IMR-90 (cell line): ENCODE data around the gene NKAIN2.

Source experiments
- BHLHE40 ChIP-seq: fragments of 150-350 bp; IDR thresholded peaks from 2 replicates; pipeline ENCODE4 v1.6.1; 2016; ENCODE audit warnings: mild to moderate bottlenecking, low read depth, low read length
- CEBPB ChIP-seq: IDR thresholded peaks from 2 replicates; pipeline ENCODE4 v1.6.1; 2012; ENCODE audit warnings: low read depth, low read length, improper control_type of control experiment
- CHD1 ChIP-seq: IDR thresholded peaks from 2 replicates; pipeline ENCODE4 v1.6.1; 2012; ENCODE audit warnings: low read depth, low read length, improper control_type of control experiment
- CTCF ChIP-seq: conservative IDR thresholded peaks from 2 replicates; pipeline ENCODE4 v1.5.1; 2012; ENCODE audit warnings: mild to moderate bottlenecking, low read depth, low read length, improper control_type of control experiment
- ELK1 ChIP-seq: fragments of 150-350 bp; IDR thresholded peaks from 2 replicates; pipeline ENCODE4 v1.6.1; 2016; ENCODE audit warnings: low read depth, mild to moderate bottlenecking, low read length, moderate library complexity, borderline replicate concordance
- MAFK ChIP-seq: IDR thresholded peaks from 2 replicates; pipeline ENCODE4 v1.6.1; 2012; ENCODE audit warnings: low read depth, low read length, improper control_type of control experiment
- MAZ ChIP-seq: IDR thresholded peaks from 2 replicates; pipeline ENCODE4 v1.6.1; 2012; ENCODE audit warnings: low read depth, mild to moderate bottlenecking, low read length, improper control_type of control experiment, moderate library complexity, borderline replicate concordance
- NFE2L2 ChIP-seq: fragments of 150-350 bp; IDR thresholded peaks from 2 replicates; pipeline ENCODE4 v1.6.1; 2016; ENCODE audit warnings: low read depth, mild to moderate bottlenecking, low read length
- POLR2A ChIP-seq: IDR thresholded peaks from 2 replicates; pipeline ENCODE4 v1.6.1; 2012; ENCODE audit warnings: mild to moderate bottlenecking, low read depth, low read length
- RAD21 ChIP-seq: IDR thresholded peaks from 2 replicates; pipeline ENCODE4 v1.6.1; 2012; ENCODE audit warnings: low read length, improper control_type of control experiment
- RFX5 ChIP-seq: IDR thresholded peaks from 2 replicates; pipeline ENCODE4 v1.8.0; 2012; ENCODE audit warnings: low read depth, mild to moderate bottlenecking, low read length, moderate library complexity
- SMC3 ChIP-seq: fragments of 150-350 bp; IDR thresholded peaks from 2 replicates; pipeline ENCODE4 v1.6.1; 2016; ENCODE audit warnings: low read depth, mild to moderate bottlenecking, antibody characterized with exemption, low read length, moderate library complexity

- no peak for TF ChIP-seq RFX5
- no peak for TF ChIP-seq CTCF
- TF ChIP-seq NFE2L2: no peak
- TF ChIP-seq MAZ: no peak
- TF ChIP-seq MAFK: no peak
- no peak for TF ChIP-seq RAD21
- TF ChIP-seq CHD1: no peak
- no peak for TF ChIP-seq CEBPB
- no peak for TF ChIP-seq POLR2A
- TF ChIP-seq SMC3: no peak
- no peak for TF ChIP-seq ELK1
- no peak for TF ChIP-seq BHLHE40
Measured at GRCh38 chr6:124285146-124285545, 481.5 kb downstream of the NKAIN2 start.
